Right lobe of liver (tissue), 4 donors: ENCODE data around the gene SLC29A3.

Experiments used
- POLR2A ChIP-seq: fragments of 450-650 bp; IDR thresholded peaks from one replicate; pipeline ENCODE4 v1.6.1; 2017; ENCODE audit warnings: antibody characterized with exemption, mild to moderate bottlenecking
- TF ChIP-seq, protein P1 (sequence below), 4 donors: fragments of 200-600 bp in 3 of 4; fragments of 450-650 bp in 1 of 4; IDR thresholded peaks; one replicate each; pipeline versions ENCODE4 v1.5.1 to v1.8.0; 2016 to 2022; ENCODE audit warnings: antibody characterized with exemption in 4 of 4, mild to moderate bottlenecking in 2 of 4
- donor health status: DM: no; HTN: no; CAD: no.
- donor health status: DM: no; HTN: no; CAD: no.
- donor health status: DM: no; HTN: yes; CAD: no.

DNA sequence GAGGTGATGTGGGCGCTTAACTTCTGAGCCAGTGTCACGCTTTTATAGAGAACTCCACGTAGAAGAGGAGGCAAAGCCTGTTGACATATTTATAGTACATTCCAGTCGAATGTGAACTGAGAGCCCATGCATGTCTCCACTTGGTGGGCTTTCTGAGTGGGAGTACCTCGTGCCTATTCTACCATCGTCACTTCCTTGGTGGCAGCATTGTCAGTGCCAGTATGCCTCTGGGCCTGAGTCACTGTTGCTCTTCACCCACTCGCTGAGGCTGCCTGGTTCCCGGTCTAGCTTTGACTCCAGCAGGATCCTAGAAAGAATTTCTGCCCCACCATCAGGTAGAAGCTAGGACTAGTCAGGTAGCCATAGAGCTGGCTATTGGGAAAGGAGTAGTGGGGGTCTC is 47.6 kb downstream of the SLC29A3 start:
- TF ChIP-seq, protein P1, sequence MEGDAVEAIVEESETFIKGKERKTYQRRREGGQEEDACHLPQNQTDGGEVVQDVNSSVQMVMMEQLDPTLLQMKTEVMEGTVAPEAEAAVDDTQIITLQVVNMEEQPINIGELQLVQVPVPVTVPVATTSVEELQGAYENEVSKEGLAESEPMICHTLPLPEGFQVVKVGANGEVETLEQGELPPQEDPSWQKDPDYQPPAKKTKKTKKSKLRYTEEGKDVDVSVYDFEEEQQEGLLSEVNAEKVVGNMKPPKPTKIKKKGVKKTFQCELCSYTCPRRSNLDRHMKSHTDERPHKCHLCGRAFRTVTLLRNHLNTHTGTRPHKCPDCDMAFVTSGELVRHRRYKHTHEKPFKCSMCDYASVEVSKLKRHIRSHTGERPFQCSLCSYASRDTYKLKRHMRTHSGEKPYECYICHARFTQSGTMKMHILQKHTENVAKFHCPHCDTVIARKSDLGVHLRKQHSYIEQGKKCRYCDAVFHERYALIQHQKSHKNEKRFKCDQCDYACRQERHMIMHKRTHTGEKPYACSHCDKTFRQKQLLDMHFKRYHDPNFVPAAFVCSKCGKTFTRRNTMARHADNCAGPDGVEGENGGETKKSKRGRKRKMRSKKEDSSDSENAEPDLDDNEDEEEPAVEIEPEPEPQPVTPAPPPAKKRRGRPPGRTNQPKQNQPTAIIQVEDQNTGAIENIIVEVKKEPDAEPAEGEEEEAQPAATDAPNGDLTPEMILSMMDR (IDR thresholded peaks at IDR 0.05) = no peak
- no peak for TF ChIP-seq POLR2A
